ENCODE measurements around the gene PIGR.

DNA sequence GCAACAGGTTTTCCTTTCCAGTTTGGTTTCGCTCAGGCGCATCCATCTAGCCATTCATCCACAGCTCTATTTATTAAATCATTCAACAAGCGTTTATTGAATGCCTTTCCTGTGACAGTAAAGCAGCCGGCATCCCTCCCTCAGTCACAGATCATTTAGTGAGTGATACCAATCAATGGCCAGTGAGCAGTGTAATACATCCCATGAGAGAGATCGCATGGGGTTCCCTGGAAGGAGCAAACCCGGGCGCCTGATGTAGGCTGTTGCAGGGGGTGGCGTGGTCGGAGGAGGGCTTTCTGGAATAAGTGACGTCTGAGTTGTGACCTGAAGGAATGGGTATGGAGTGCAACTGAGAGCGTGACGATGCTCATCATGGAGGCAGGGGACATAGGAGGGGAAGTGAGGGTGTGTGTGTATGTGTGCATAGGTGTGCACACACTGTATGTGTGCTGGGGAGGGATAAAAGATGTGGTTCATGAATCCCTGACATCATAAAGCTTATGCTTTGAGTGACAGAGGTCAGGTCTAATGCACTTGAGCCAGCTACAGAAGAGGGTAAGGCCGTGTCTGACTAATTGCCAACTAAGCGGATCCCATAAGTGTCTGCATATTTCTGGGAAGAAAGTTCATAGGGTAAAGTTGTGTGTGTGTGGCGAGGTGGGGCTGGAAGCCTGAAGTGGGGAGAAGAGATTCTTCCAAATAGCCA is 31.1 kb downstream of the PIGR start:
- TF ChIP-seq, protein P1, sequence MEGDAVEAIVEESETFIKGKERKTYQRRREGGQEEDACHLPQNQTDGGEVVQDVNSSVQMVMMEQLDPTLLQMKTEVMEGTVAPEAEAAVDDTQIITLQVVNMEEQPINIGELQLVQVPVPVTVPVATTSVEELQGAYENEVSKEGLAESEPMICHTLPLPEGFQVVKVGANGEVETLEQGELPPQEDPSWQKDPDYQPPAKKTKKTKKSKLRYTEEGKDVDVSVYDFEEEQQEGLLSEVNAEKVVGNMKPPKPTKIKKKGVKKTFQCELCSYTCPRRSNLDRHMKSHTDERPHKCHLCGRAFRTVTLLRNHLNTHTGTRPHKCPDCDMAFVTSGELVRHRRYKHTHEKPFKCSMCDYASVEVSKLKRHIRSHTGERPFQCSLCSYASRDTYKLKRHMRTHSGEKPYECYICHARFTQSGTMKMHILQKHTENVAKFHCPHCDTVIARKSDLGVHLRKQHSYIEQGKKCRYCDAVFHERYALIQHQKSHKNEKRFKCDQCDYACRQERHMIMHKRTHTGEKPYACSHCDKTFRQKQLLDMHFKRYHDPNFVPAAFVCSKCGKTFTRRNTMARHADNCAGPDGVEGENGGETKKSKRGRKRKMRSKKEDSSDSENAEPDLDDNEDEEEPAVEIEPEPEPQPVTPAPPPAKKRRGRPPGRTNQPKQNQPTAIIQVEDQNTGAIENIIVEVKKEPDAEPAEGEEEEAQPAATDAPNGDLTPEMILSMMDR (IDR thresholded peaks at IDR 0.05; ENCODE audit: control extremely low read depth in 1 of 3, insufficient read depth in 1 of 3, low read depth in 1 of 3, low read length in 3 of 3), result no peak
- TF ChIP-seq POLR2AphosphoS5 (IDR thresholded peaks at IDR 0.05; ENCODE audit: low read depth, low read length) (no peak), POLR2A (IDR thresholded peaks at IDR 0.05; ENCODE audit: control extremely low read depth in 1 of 2, low read depth in 2 of 2, low read length in 2 of 2) (no peak), TAF1 (IDR thresholded peaks at IDR 0.05; ENCODE audit: low read depth, low read length) (no peak), KDM4A (IDR thresholded peaks at IDR 0.05; ENCODE audit: low read depth, low read length, severe bottlenecking) (no peak), ZNF274 (IDR thresholded peaks at IDR 0.05; ENCODE audit: borderline replicate concordance, extremely low read depth, low read length) (no peak), CHD1 (IDR thresholded peaks at IDR 0.05; ENCODE audit: low read depth, low read length) (no peak), JUND (IDR thresholded peaks at IDR 0.05; ENCODE audit: low read length) (no peak), EP300 (IDR thresholded peaks at IDR 0.05; ENCODE audit: borderline replicate concordance in 1 of 2, low read depth in 2 of 2, low read length in 2 of 2) (no peak), EZH2 (IDR thresholded peaks at IDR 0.05; ENCODE audit: low read depth, low read length, severe bottlenecking) (no peak)
- TF ChIP-seq, protein P2, sequence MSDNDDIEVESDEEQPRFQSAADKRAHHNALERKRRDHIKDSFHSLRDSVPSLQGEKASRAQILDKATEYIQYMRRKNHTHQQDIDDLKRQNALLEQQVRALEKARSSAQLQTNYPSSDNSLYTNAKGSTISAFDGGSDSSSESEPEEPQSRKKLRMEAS (IDR thresholded peaks at IDR 0.05), result no peak
